AG09309 (cell line): ENCODE results near the gene VWA3B.

Experiments used
- DNase-seq: peaks from one replicate; pipeline ENCODE4 v3.0.0-alpha.2; 2010; ENCODE audit warnings: low read depth
- H3K4me3 ChIP-seq: 2 replicates; pipeline ENCODE4 v1.5.1; 2011; ENCODE audit warnings: mild to moderate bottlenecking, low read depth, low read length, moderate library complexity; ENCODE audit not compliant: control insufficient read depth
- TF ChIP-seq, protein P1 (sequence below): IDR thresholded peaks from 2 replicates; pipeline ENCODE4 v1.5.1; 2011; ENCODE audit warnings: mild to moderate bottlenecking, low read depth, low read length, inconsistent platforms; ENCODE audit not compliant: insufficient read depth, control insufficient read depth; ENCODE audit errors: missing control alignments

The VWA3B gene

GRCh38 chr2:98327776-98328175 lies 240.8 kb downstream of the VWA3B start:
- DNase-seq = no peak
- TF ChIP-seq, protein P1, sequence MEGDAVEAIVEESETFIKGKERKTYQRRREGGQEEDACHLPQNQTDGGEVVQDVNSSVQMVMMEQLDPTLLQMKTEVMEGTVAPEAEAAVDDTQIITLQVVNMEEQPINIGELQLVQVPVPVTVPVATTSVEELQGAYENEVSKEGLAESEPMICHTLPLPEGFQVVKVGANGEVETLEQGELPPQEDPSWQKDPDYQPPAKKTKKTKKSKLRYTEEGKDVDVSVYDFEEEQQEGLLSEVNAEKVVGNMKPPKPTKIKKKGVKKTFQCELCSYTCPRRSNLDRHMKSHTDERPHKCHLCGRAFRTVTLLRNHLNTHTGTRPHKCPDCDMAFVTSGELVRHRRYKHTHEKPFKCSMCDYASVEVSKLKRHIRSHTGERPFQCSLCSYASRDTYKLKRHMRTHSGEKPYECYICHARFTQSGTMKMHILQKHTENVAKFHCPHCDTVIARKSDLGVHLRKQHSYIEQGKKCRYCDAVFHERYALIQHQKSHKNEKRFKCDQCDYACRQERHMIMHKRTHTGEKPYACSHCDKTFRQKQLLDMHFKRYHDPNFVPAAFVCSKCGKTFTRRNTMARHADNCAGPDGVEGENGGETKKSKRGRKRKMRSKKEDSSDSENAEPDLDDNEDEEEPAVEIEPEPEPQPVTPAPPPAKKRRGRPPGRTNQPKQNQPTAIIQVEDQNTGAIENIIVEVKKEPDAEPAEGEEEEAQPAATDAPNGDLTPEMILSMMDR = no peak
- H3K4me3 ChIP-seq = no peak overlapping the region

DNA sequence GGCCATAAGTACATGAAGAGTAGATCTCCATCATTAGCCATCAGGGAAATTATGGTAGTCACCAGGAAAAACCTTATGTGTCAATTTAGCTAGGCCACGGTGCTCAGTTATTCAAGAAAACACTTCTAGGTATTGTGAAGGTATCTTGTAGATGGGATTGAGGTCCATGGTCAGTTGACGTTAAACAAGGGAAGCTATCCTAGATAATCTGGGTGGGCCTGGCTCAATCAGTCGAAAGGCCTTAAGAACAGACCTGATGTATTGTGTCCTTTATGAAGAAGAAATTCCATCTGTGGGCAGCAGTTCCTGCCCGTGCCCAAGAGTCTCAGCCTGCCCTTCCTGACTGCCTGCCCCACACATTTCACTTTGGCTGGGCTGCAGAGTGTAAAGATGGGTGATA lies 242.6 kb downstream of the VWA3B start:
- no peak for DNase-seq

DNA sequence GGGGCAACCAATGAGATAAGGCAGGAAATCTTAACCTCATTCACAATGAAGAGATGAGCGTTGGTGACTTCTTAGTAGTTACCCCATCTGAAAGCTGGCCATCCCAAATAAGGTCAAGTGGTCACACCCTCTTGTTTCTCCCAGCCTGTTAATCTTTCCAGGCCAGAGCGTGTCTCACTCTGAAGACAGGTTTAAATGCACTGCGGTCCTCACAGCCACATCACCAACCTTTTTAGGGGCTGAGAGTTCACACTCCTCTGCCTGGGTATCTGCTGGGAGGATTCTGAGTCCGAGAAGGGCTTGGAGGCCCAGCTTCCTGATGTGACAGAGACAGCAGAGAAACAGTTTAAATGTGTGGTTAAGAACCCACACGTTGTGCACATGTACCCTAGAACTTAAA lies 246.0 kb downstream of the VWA3B start:
- TF ChIP-seq, protein P1 = no peak
- H3K4me3 ChIP-seq = no peak overlapping the region
- no peak for DNase-seq

More for the DNA sequence above, 242.6 kb downstream of the VWA3B start:
- TF ChIP-seq, protein P1 = no peak
- no peak overlapping the region for H3K4me3 ChIP-seq

GRCh38 chr2:98333922-98334321 lies 247.0 kb downstream of the VWA3B start:
- TF ChIP-seq, protein P1 = no peak
- no peak overlapping the region; the same call in 1 of the 2 replicates for H3K4me3 ChIP-seq
- DNase-seq = no peak

GRCh38 chr2:98334439-98335078 lies 247.6 kb downstream of the VWA3B start:
- peak; percentile 74 for DNase-seq
- TF ChIP-seq, protein P1 = no peak
- no peak overlapping the region; the same call in 1 of the 2 replicates for H3K4me3 ChIP-seq

DNA sequence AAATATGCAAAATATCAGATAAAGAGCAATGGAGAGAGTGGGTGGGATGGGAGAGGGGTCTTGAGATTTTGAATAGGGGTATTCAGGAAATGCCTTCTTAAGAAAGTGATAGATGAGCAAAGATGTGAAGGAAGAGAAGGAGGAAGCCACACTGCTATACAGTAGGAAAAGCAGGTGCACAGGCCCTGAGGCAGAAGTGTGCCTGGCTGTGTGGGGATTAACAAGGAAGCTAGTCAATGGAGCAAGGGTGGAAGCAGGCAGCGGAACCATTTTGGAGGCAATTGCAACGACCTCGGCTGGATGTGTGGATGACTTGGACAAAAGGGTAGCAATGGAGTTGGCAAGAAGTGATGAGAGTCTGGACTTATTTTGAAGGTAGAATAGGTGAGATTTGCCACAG lies 248.3 kb downstream of the VWA3B start:
- H3K4me3 ChIP-seq = no peak overlapping the region
- TF ChIP-seq, protein P1 = no peak
- DNase-seq = no peak

- TF ChIP-seq, protein P1 = no peak
- H3K4me3 ChIP-seq = no peak overlapping the region
- no peak for DNase-seq
Observed at GRCh38 chr2:98341241-98341640, 254.3 kb downstream of the VWA3B start.
